GM21360 (cell line): Measurements from ENCODE around the gene AOPEP.

Source experiments
- ATAC-seq: cut with Tn5 transposase; IDR thresholded peaks from one replicate; pipeline ENCODE4 v1.9.1; 2021; ENCODE audit warnings: mild to moderate bottlenecking, moderate library complexity; ENCODE audit not compliant: unreplicated experiment

Gene AOPEP

DNA sequence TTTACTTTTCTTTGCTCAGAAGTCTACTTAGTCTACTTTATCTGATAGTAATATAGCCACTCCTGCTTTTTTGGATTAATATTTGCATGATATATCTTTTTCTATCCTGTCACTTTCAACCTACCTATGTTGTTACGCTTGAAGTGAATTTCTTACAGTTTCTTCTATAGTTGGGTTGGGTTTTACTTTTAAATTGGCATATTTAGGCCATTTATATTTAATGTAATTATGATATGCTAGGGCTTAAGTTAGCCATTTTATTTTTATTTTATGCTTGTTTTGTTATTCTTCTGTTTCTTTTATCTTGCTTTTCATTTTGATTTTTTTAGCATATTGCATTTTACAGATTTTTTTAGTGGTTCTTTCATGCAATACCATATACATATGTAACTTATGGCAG lies 164.7 kb downstream of the AOPEP start:
- ATAC-seq = no peak

DNA sequence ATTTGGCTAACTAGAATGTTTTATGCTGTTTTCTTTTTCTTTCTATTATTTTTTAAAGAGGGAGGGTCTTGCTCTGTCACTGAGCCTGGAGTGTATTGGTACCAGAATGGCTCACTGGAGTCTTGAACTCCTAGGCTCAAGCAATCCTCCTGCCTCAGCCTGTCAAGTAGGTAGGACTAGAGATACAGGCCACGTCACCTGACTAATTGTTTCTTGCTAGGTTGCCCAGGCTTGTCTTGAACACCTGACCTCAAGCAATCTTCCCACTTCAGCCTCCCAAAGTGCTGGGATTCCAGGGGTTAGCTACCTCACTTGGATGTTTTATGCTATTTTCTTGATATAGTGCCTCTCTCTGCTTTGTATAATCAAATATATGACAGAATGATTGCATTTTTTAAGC lies 166.2 kb downstream of the AOPEP start:
- ATAC-seq = no peak

DNA sequence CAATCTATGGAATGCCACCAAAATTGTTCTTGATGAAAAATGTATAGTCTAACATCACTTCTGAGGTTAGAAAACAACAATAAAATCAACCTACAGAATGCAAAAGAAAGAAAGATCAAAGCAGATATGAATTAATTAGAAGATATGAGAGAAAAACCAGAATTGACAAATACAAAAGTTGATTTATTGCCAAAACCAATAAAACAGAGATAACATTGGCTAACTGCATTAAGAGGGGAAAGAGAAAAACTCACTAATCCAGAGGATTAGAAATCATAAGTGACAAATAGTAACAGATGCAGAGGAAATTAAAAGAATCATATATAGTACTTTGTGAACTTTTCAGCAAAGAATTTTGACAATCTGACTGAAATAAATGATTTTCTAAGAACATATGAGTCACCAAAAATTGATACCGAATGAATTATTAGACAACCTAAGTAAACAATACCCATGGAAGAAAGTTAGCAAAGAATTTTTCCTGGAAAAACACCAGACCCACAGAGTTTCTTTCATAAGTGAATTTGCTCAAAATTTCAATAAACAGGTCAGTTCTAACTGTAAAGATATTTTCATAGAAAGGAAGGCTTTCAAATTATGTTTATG lies 167.7 kb downstream of the AOPEP start:
- no peak for ATAC-seq

DNA sequence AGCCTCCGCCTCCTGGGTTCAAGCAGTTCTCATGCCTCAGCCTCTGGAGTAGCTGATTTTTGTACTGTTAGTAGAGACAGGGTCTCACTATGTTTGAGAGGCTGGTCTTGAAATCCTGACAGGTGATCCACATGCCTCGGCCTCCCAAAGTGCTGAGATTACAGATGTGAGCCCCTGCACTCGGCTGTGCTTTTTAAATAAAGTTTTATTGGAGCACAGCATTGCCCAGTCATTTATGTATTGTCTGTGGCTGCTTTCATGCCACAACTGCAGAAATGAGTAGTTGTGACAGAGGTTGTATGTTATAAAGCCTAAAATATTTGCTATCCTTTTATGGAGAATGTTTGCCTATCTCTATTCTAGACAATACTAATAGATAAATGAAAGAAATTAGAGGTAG lies 169.2 kb downstream of the AOPEP start:
- ATAC-seq = no peak

DNA sequence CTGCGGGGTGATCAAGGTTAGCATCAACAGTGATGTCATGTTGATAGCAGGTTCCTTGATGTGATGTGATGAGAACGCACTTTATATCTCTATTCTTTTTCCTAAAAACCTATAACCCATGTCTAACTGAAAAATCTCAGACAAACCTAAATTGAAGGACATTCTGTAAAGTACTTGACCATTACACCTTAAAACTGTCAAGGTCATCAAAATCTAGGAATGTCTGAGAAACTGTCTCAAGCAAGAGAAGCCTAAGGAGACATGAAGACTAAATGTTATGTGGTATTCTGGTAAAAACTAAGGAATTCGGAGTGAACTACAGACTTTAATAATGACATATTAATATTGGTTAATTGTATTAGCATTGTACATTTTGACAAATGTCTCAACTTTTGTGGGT lies 170.0 kb downstream of the AOPEP start:
- ATAC-seq = no peak

DNA sequence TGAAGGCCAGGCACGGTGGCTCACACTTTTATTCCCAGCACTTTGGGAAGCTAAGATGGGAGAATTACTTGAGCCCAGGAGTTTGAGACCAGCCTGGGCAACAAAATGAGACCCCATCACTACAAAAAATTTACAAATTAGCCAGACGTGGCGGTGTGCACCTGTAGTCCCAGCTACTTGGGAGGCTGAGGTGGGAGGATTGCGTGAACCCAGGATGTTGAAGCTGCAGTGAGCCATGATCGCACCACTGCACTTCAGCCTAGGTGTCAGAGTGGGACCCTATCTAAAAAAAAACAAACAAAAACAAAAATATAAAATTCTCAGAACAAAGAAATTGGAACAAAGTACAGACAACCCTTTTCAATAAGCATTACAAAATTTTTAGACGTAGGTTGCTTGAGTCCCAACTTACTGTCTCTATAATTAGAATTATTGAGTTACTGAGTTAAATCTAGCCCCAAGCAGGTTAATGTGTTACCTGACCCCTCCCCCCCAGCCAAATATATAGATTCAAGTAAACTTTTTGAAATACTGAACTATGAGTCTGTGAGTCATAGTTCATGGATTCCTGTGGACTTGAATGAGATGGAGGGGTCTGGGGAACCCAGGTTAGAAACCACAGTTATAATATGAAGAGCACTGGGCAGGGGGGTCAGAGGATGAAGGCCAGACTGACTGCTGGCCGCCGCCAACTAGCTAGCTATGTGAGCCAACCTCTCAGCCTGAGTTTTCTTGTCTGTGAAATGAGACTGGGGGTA lies 173.1 kb downstream of the AOPEP start:
- no peak for ATAC-seq

DNA sequence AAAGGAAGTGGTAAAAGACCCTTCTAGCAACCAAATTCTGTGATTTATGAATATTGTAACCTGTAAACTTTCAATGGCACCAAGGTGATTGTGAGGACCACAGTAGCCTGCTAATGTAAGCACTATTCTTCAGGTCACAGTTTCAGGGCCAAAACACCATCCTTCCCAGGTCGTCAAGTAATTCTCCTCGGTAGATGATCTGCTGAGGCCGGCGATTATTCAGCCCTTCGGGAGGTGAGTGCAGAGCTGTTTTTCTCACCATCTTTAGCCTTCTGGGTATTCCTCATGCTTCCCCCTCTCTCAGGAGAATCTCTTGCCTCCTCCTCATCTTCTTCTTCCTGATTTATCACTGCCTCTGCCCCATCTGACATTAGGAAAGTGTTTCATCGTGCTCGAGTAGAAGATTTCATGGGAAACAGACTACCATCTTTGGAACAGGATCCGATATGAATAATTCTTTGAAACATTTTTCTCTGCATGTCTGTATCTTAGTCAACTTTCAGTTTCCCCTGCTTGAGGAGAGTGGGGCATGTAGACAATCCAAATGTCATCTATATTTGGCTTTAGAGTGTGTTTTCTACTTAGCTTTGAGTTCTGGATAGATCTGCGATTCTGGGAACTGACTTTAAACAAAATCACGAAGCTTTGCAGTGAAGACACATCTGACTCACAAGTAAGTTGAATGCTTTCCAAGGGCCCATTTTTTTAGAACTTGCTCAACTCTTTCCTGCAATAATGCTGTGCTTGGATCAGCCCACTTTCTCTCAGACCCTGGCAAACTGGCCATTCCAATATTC lies 173.9 kb downstream of the AOPEP start:
- no peak for ATAC-seq

DNA sequence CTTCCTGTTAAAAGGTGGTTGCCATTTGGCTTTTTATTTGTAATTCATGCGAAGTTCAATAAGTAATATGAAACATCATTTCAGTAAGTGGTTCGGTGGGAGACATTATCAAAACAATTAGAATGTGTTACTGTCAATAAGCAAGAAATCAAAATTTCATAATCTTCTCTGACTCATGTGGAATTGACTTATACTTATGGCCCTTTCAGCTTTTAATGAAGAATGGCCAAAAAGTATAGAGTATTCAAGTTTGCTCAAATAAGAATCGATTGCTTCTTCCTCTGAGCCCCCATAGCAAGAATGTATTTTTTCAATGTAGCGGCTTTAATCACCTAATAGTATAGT lies 174.5 kb downstream of the AOPEP start:
- no peak for ATAC-seq

DNA sequence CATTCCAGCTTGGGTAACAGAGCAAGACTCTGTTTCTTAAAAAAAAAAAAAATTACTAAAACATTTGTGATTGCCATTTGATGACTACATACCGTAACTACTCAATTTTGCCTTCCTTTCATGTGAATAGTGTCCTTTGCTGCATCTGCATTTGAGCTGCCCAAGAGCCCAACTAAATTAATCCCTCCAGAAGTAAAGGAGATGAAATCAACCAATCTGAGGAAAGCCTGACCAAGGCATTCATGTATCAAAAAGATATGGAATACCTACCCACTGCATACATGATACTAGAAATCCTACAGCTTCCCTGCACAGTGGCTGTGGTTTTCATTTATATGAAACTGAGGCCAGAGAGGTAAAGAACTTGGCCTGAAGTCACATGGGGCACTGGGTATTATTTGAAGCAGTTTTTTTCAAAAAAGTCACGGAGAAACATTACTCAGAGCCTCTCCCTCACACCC lies 177.5 kb downstream of the AOPEP start:
- no peak for ATAC-seq

DNA sequence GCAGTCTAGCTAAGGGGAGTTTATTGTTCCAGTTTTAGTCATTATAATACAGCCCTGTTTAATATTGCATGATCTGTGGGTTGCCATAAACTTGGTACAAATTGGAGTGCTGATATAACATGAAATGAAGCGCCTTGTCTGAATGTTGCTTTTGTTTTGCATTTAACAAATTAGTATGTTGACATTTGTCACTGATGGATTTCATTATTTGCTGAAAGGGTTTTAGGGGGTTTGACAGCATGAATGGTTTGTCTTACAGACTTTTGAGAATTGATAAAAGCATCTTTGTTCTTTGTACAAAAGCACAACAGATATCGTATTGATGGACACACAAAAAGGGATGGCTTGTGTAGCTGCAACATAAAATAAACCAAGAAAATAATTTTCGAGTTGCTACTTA lies 178.3 kb downstream of the AOPEP start:
- ATAC-seq = no peak

DNA sequence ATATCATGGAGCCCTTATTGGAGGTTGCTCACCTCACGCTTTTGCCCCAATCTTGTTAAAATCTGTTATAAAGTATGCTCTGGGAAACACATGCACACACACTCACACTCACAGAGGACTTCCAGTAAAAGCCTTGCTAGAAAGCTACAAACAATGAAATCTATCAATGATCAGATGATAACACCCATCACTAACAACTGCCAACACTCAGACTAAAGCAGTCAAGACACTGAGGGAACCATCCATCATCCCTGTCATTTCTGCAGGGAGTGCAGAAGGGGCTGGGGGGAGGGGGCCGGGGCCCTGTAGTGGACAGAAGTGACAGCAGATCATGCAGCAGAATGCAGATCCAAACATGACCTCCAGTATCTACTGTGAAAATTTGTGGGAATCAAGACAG lies 179.1 kb downstream of the AOPEP start:
- no peak for ATAC-seq

DNA sequence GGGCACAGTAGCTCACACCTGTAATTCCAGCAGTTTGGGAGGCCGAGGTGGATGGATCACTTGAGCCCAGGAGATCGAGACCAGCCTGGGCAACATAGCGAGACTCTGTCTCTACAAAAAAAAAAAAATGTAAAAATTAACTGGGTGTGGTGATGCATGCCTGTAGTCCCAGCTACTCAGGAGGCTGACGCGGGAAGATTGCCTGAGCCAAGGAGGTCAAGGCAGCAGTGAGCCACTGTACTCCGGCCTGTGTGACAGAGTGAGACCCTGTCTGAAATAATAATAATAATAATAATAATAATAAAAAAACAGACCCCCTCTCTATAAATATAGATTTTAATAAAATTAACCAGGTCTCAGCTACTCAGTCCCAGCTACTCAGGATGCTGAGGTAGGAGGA lies 179.7 kb downstream of the AOPEP start:
- ATAC-seq = no peak

DNA sequence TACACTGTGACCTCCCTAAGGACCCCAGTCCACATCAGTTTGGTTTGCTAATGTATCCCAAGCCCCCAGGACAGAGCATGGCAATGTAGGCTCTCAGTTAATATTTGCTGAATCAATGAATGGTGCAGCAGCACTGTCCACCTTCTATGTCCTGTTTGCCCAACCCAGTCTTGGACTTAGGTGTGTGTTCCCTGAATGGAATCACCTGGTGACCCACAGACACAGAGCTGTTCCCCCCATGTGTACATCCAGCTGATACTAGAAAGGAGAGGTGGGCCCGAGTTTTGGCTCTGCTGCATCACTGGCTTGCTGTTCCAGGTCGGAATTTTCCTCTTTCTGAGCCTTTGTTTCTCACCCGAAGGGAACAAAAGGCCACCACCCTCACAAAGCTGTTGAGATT lies 180.2 kb downstream of the AOPEP start:
- no peak for ATAC-seq

DNA sequence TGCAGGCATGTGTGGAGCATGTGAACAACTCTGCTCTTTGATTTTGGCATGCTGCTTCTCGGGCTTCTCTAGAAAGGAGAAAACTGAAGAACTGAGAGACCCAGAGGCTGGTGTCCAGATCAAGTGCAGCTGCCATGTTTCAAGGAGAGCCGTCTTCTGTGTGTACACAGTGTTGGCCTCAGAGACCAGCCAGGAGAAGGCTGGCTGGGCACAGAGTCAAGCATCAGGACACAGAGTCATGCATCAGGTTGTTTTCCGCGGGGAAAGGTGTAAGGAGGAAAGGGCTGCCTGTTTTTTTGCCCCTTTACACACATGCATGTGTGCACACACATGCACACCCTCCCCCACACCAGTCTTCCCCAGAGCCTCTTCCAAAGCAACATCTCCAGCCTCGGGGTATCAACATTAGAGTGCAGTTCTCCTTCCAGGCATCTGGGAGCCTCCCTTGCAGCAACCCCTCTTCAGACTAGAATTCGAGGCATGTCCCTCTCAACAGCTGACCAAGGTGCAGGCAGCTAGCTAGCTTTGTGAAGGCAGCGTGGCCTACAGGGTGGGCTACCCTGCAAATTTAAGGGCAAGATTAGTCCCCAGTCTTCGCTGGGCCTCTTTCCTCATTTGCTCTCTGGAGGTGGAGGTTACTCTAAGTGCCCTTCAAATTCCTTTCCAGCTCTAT lies 180.9 kb downstream of the AOPEP start:
- ATAC-seq = no peak

DNA sequence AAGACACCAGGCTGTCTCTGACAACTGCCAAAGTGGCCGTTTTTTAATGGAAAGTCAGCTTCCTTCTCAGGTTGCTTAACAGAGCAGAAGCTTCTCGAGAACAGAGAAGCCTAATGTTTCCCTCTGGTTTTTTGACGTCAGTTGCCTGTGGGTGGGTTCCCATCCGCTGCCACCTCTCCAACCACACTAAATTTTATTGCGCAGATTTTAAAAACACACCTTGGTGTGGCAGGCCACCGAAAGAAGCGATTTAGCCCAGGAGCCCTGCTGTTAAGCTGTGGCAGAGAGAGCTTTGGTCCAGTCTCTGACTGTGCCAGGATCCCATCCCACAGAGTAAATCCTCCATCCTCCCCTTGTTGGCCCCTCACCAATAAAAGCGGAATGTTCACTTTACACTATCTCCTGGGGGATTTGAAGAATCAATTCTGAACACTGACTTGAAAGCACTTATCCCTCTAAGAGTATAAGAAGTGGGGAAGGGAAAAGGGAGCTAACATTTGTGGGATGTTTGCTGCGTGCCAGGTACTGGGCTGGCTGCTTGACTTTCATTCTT lies 181.6 kb downstream of the AOPEP start:
- ATAC-seq = no peak

DNA sequence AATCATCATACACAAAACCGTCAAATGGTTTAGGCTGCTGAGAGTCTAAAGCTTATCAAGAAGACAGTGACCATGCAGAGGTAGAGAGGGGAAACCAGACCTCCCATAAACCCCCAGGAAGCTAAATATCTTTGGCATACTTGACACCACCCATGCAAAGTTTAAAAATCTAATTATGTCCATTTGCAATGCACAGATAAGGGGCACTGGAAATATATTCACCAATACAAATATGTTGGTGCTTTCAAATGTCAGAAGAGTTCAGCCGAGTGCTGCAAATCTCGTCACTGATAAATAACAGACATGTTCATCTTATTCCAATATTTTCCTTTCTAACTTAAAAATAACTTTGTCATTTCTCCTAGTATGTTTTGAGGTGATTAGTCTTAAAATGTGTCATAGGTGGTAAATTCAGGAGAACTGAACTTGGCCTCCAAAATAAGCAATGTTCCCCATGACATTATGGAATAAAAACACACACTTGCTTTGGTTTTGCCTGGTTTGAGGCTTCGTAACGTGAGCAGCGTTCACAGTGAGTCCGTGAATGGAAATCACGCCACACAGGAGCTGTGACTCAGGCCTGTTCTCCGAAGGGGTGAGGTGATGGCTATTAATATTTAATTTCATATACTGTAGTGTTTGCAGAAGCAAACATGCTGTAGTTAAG lies 182.2 kb downstream of the AOPEP start:
- ATAC-seq = no peak

DNA sequence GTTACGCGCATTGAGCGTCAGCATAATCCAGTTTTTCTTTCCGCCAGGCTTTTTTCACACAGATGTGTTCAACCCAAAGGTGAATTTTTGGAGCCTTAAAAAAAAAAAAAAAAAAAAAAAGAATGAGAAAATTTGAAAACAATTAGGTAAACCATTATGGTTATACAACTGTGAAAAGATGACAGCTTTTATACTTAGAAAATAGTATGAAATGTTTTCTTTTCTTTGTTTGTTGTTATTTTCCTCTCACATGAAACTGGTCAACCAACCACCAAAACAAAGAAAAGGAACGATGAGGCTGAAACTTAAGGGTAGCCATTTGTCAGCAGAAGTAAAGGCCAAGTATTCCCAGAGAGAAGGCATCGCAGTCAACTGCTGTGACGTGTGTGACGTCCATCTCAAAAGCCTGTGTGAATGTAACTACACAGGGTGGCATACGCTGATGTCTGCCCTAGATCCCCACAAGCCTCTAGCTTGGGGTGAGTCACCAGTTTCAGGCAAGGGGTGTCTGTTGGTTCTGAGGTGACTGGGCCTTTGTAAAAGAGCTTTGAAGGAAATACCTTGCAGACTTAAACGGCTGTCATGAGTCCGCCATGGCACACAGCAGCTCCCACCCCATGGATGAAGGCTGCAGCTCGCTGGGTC lies 182.9 kb downstream of the AOPEP start:
- ATAC-seq = no peak

DNA sequence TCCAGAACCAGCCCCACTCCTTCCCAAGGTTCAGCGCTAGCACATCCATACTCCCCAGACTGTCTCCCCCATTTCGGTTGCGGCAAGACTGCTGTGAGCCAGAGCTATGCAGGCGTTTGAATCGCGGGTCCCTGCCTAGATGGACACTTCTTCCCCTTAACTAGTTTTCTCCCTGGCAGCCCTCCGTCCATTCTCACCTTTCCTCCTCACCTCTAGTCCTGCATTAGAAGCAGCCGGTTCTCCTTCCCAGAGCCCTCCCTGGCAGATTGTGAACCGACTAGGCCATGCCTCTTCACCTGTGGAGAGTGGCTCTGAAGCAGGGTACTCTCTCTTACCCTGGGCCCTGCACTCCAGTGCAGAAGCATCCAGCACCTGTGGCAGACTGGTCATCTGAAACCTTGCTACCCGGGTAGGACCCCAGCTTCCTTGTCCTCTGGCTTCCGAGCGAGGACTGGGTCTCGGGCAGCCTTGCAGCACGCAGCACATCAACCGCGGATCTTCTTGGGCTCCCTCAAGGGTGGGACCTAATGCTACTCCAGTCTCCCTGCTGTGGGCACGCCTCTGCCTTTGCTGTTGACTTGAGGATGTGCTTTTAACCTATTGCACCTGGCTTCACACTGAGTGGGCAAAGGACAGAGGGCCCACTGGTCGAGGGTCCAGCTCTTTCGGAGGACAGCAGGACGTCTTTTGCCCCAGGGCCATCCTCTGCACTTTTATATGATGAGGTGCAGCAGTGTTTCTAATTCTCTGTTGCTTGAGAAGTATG lies 183.6 kb downstream of the AOPEP start:
- no peak for ATAC-seq

DNA sequence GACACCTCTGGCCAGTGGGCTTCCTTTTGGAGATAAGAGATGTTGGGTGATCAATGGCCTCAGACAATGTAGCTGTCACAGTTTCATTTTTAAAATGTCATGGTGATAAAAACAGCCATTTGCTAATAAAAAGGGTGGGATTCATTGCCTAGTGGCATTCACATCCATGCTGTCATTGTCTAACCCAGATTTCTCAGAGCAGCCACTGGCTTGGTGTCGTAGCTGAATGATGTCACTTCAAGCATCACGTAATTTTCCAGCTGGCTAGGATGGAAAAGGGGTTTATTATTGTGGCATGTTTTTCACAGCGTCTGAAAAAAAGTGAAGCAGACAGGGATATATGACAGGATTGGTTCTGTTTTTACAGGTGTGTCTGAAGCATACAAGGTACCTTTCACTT lies 184.7 kb downstream of the AOPEP start:
- no peak for ATAC-seq
